ENCODE measurements around the gene SHISAL2B.

The SHISAL2B gene

GRCh38 chr5:64667068-64667467, 23.2 kb upstream of the SHISAL2B start:
- Histone ChIP-seq H3K36me3 (ENCODE audit: control insufficient read depth in 1 of 2, insufficient read depth in 2 of 2, low read length in 2 of 2) (no peaks in the 10 kb centered on the region), H3K4me3 (ENCODE audit: low read depth in 1 of 2, low read length in 2 of 2) (no peak overlapping the region), H3K27me3 (ENCODE audit: low read depth, low read length) (no peaks in the 10 kb centered on the region), H3K4me1 (ENCODE audit: control insufficient read depth in 1 of 2, insufficient read depth in 2 of 2, low read length in 2 of 2) (no peaks in the 10 kb centered on the region), H3K9me3 (ENCODE audit: control insufficient read depth in 1 of 2, low read length in 2 of 2) (no peaks in the 10 kb centered on the region), H3K27ac (ENCODE audit: low read length) (no peak overlapping the region)

DNA sequence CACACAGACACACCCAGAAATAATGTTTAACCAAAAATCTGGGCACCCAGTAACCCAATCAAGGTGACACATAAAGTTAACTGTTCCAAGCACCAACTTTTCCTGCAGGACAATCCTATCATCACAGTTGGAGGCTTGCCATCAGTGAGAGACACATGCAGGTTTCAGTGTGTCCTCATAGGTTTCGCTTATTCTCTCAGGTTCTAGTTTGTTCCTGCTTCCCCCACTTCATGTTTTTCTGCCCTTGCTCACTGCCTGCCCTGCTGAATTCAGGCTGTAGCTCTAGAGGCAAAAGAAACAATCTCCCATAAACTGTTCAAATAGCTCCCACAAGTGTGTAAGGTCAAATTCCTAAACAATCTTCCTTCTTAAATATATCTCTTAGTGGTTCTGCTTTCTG, 20.0 kb upstream of the SHISAL2B start:
- no peaks in the 10 kb centered on the region for H3K27me3 ChIP-seq (ENCODE audit: low read depth, low read length)

DNA sequence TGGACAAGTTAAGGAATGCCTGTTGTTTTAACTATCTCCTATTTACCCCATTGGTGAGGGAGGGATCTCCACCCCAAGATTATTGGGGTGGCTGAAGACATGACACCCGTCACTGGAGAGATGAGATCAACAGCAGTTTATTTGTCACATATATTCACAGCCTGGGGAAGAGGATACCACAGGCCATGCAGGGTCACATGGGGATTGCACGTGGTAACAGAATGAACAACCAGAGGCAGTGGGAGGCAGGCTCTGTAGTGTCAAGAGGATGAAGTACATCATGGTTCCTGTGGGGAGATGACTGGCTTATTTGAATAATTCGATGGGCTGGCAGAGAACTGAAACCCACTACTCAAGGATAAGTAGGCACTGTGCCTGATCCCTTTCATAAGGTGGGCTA, 18.6 kb upstream of the SHISAL2B start:
- H3K9me3 ChIP-seq (ENCODE audit: control insufficient read depth in 1 of 2, low read length in 2 of 2), result no peaks in the 10 kb centered on the region
- H3K27ac ChIP-seq (ENCODE audit: low read length), result no peak overlapping the region
- H3K4me1 ChIP-seq (ENCODE audit: control insufficient read depth in 1 of 2, insufficient read depth in 2 of 2, low read length in 2 of 2), result no peaks in the 10 kb centered on the region
- no peaks in the 10 kb centered on the region for H3K27me3 ChIP-seq (ENCODE audit: low read depth, low read length)
- H3K36me3 ChIP-seq (ENCODE audit: control insufficient read depth in 1 of 2, insufficient read depth in 2 of 2, low read length in 2 of 2), result no peaks in the 10 kb centered on the region
- H3K4me3 ChIP-seq (ENCODE audit: low read depth in 1 of 2, low read length in 2 of 2), result no peak overlapping the region

More for the DNA sequence above, 20.0 kb upstream of the SHISAL2B start:
- Histone ChIP-seq H3K27ac (ENCODE audit: low read length) (no peak overlapping the region), H3K36me3 (ENCODE audit: control insufficient read depth in 1 of 2, insufficient read depth in 2 of 2, low read length in 2 of 2) (no peaks in the 10 kb centered on the region), H3K4me1 (ENCODE audit: control insufficient read depth in 1 of 2, insufficient read depth in 2 of 2, low read length in 2 of 2) (no peaks in the 10 kb centered on the region), H3K9me3 (ENCODE audit: control insufficient read depth in 1 of 2, low read length in 2 of 2) (no peaks in the 10 kb centered on the region), H3K4me3 (ENCODE audit: low read depth in 1 of 2, low read length in 2 of 2) (no peak overlapping the region)

- H3K9me3 ChIP-seq (ENCODE audit: control insufficient read depth in 1 of 2, low read length in 2 of 2), result no peaks in the 10 kb centered on the region
- H3K4me1 ChIP-seq (ENCODE audit: control insufficient read depth in 1 of 2, insufficient read depth in 2 of 2, low read length in 2 of 2), result no peaks in the 10 kb centered on the region
- no peak overlapping the region for H3K27ac ChIP-seq (ENCODE audit: low read length)
- no peaks in the 10 kb centered on the region for H3K36me3 ChIP-seq (ENCODE audit: control insufficient read depth in 1 of 2, insufficient read depth in 2 of 2, low read length in 2 of 2)
- no peaks in the 10 kb centered on the region for H3K27me3 ChIP-seq (ENCODE audit: low read depth, low read length)
- H3K4me3 ChIP-seq (ENCODE audit: low read depth in 1 of 2, low read length in 2 of 2), result no peak overlapping the region
Observed at GRCh38 chr5:64678374-64678773, 11.9 kb upstream of the SHISAL2B start.

DNA sequence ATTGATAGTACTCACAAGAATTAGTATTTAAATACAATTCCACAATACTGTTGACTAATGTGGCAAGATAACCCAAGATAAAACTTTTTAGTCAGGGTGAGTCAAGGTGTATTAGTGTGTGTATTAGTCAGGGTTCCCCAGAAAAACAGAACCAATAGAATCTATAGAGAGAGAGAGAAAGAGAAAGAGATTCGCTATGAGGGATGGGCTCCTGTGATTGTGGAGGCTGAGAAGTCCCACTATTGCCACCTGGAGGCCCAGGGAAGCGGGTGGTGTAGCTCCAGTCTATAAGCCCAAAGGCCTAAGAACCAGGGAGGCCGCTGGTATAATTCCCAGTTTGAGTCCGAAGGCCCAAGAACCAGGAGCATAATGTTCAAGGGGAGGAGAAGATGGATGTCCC, 10.0 kb upstream of the SHISAL2B start:
- Histone ChIP-seq H3K4me3 (ENCODE audit: low read depth in 1 of 2, low read length in 2 of 2) (no peak overlapping the region), H3K4me1 (ENCODE audit: control insufficient read depth in 1 of 2, insufficient read depth in 2 of 2, low read length in 2 of 2) (no peaks in the 10 kb centered on the region), H3K27ac (ENCODE audit: low read length) (no peak overlapping the region), H3K9me3 (ENCODE audit: control insufficient read depth in 1 of 2, low read length in 2 of 2) (no peaks in the 10 kb centered on the region), H3K27me3 (ENCODE audit: low read depth, low read length) (no peaks in the 10 kb centered on the region), H3K36me3 (ENCODE audit: control insufficient read depth in 1 of 2, insufficient read depth in 2 of 2, low read length in 2 of 2) (no peaks in the 10 kb centered on the region)

- Histone ChIP-seq H3K4me3 (ENCODE audit: low read depth in 1 of 2, low read length in 2 of 2) (no peak overlapping the region), H3K4me1 (ENCODE audit: control insufficient read depth in 1 of 2, insufficient read depth in 2 of 2, low read length in 2 of 2) (no peaks in the 10 kb centered on the region), H3K36me3 (ENCODE audit: control insufficient read depth in 1 of 2, insufficient read depth in 2 of 2, low read length in 2 of 2) (no peaks in the 10 kb centered on the region), H3K9me3 (ENCODE audit: control insufficient read depth in 1 of 2, low read length in 2 of 2) (no peaks in the 10 kb centered on the region), H3K27ac (ENCODE audit: low read length) (no peak overlapping the region), H3K27me3 (ENCODE audit: low read depth, low read length) (no peaks in the 10 kb centered on the region)
Observed at GRCh38 chr5:64682608-64683007, 7.7 kb upstream of the SHISAL2B start.

GRCh38 chr5:64685866-64686265, 4.4 kb upstream of the SHISAL2B start:
- peaks cover 10% of the 10 kb centered on the region for H3K27me3 ChIP-seq (ENCODE audit: low read depth, low read length)
- H3K27ac ChIP-seq (ENCODE audit: low read length), result no peak overlapping the region
- H3K9me3 ChIP-seq (ENCODE audit: control insufficient read depth in 1 of 2, low read length in 2 of 2), result no peaks in the 10 kb centered on the region
- no peak overlapping the region for H3K4me3 ChIP-seq (ENCODE audit: low read depth in 1 of 2, low read length in 2 of 2)
- no peaks in the 10 kb centered on the region for H3K36me3 ChIP-seq (ENCODE audit: control insufficient read depth in 1 of 2, insufficient read depth in 2 of 2, low read length in 2 of 2)
- H3K4me1 ChIP-seq (ENCODE audit: control insufficient read depth in 1 of 2, insufficient read depth in 2 of 2, low read length in 2 of 2), result peaks cover 0 to 12% of the 10 kb centered on the region in 2 donors

- Histone ChIP-seq H3K36me3 (ENCODE audit: control insufficient read depth in 1 of 2, insufficient read depth in 2 of 2, low read length in 2 of 2) (no peaks in the 10 kb centered on the region), H3K27me3 (ENCODE audit: low read depth, low read length) (peaks cover 17% of the 10 kb centered on the region), H3K4me1 (ENCODE audit: control insufficient read depth in 1 of 2, insufficient read depth in 2 of 2, low read length in 2 of 2) (peaks cover 0 to 14% of the 10 kb centered on the region in 2 donors)
Observed at GRCh38 chr5:64688391-64688790, 1.9 kb upstream of the SHISAL2B start.

DNA sequence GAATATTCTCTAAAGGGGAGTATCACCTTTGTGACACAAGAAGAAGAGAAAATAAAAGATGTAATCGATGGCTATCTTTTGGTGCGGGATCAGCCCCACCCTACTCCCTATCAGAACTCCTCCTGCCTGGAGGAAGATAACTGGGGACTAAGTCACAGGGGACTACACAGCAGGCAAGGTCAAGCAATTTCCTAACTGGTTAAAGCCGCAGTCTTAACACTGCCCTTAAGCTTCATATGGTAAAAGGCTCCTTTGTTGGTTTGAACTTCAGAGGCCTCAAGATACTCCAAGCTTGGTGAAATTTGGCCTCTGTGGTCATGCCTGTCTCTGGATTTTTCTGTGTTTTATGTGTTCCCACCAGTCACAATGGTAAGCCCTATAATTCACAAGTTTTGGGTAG, 1.3 kb upstream of the SHISAL2B start:
- Histone ChIP-seq H3K36me3 (ENCODE audit: control insufficient read depth in 1 of 2, insufficient read depth in 2 of 2, low read length in 2 of 2) (no peaks in the 10 kb centered on the region), H3K4me3 (ENCODE audit: low read depth in 1 of 2, low read length in 2 of 2) (no peak overlapping the region), H3K27ac (ENCODE audit: low read length) (no peak overlapping the region), H3K4me1 (ENCODE audit: control insufficient read depth in 1 of 2, insufficient read depth in 2 of 2, low read length in 2 of 2) (peaks cover 0 to 14% of the 10 kb centered on the region in 2 donors), H3K27me3 (ENCODE audit: low read depth, low read length) (peaks cover 17% of the 10 kb centered on the region), H3K9me3 (ENCODE audit: control insufficient read depth in 1 of 2, low read length in 2 of 2) (no peaks in the 10 kb centered on the region)

More at GRCh38 chr5:64688391-64688790, 1.9 kb upstream of the SHISAL2B start:
- Histone ChIP-seq H3K4me3 (ENCODE audit: low read depth in 1 of 2, low read length in 2 of 2) (no peak overlapping the region), H3K9me3 (ENCODE audit: control insufficient read depth in 1 of 2, low read length in 2 of 2) (no peaks in the 10 kb centered on the region), H3K27ac (ENCODE audit: low read length) (no peak overlapping the region)

DNA sequence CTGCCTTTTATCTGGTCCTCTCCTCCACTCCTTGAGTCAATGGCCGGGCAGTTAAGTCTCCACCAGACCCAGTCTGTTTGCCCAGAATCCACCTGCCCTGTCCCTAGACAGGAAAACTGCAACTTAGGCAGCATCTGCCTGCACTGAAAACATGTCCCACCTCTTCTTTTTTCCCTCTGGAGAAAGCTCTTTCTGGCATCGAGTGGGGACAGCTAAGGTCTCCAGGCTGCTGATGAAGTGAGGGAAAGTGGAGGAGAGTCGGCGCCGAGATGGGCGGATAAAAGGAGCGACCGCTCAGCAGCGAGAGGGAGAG, 243 bp upstream of the SHISAL2B start:
- H3K4me3 ChIP-seq (ENCODE audit: low read depth in 1 of 2, low read length in 2 of 2), result peak overlapping the region in 1 of 2 donors; percentile 55
- no peaks in the 10 kb centered on the region for H3K36me3 ChIP-seq (ENCODE audit: control insufficient read depth in 1 of 2, insufficient read depth in 2 of 2, low read length in 2 of 2)
- H3K27me3 ChIP-seq (ENCODE audit: low read depth, low read length), result peaks cover 17% of the 10 kb centered on the region
- no peak overlapping the region for H3K27ac ChIP-seq (ENCODE audit: low read length)
- no peaks in the 10 kb centered on the region for H3K9me3 ChIP-seq (ENCODE audit: control insufficient read depth in 1 of 2, low read length in 2 of 2)
- peaks cover 0 to 14% of the 10 kb centered on the region in 2 donors for H3K4me1 ChIP-seq (ENCODE audit: control insufficient read depth in 1 of 2, insufficient read depth in 2 of 2, low read length in 2 of 2)

DNA sequence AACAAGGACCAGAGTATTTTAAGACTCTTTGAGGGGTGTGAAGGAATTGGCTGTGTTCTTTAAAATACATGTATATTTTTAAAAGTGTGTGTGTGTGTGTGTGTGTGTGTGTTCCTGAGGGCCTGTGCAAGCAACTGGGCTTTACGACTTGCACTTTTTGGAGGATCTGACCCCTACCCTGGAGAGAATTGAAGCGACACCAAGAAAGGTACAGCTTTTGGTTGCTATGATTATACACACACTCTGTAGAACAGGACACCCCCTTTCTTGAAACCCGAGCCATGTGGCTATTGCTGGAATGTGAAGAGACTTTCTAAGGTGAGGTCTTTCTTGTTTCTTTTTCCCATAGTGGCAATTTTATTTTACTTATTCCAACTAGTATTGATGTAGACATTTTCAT, 988 bp downstream of the SHISAL2B start:
- H3K4me3 ChIP-seq (ENCODE audit: low read depth in 1 of 2, low read length in 2 of 2), result no peak overlapping the region
- H3K4me1 ChIP-seq (ENCODE audit: control insufficient read depth in 1 of 2, insufficient read depth in 2 of 2, low read length in 2 of 2), result peaks cover 0 to 14% of the 10 kb centered on the region in 2 donors
- peaks cover 17% of the 10 kb centered on the region for H3K27me3 ChIP-seq (ENCODE audit: low read depth, low read length)
- no peak overlapping the region for H3K27ac ChIP-seq (ENCODE audit: low read length)
- H3K36me3 ChIP-seq (ENCODE audit: control insufficient read depth in 1 of 2, insufficient read depth in 2 of 2, low read length in 2 of 2), result no peaks in the 10 kb centered on the region
- no peaks in the 10 kb centered on the region for H3K9me3 ChIP-seq (ENCODE audit: control insufficient read depth in 1 of 2, low read length in 2 of 2)

- H3K4me3 ChIP-seq (ENCODE audit: low read depth in 1 of 2, low read length in 2 of 2), result no peak overlapping the region
- no peaks in the 10 kb centered on the region for H3K36me3 ChIP-seq (ENCODE audit: control insufficient read depth in 1 of 2, insufficient read depth in 2 of 2, low read length in 2 of 2)
Observed at GRCh38 chr5:64693636-64694035, 3.3 kb downstream of the SHISAL2B start.

More at GRCh38 chr5:64693636-64694035, 3.3 kb downstream of the SHISAL2B start:
- peaks cover 17% of the 10 kb centered on the region for H3K27me3 ChIP-seq (ENCODE audit: low read depth, low read length)
- no peak overlapping the region for H3K27ac ChIP-seq (ENCODE audit: low read length)
- H3K4me1 ChIP-seq (ENCODE audit: control insufficient read depth in 1 of 2, insufficient read depth in 2 of 2, low read length in 2 of 2), result peaks cover 0 to 14% of the 10 kb centered on the region in 2 donors
- H3K9me3 ChIP-seq (ENCODE audit: control insufficient read depth in 1 of 2, low read length in 2 of 2), result no peaks in the 10 kb centered on the region
